HepG2 (cell line): ENCODE results near the gene GCDH. TPM values are rescaled to one million over a fixed set of nuclear protein-coding genes. Genes with fewer than 3 reads are reported as not detected.
A peak's percentile ranks its signal among the peaks of the same experiment; 100 is the strongest.

Experiments
- ARNTL ChIP-seq: sonication (generic); formaldehyde crosslinking; IDR thresholded peaks from 2 replicates; pipeline ENCODE4 v1.4.0; 2020; ENCODE audit warnings: mild to moderate bottlenecking, missing genetic modification reagents
- BCL3 ChIP-seq: sonication (generic); formaldehyde crosslinking; IDR thresholded peaks from 2 replicates; pipeline ENCODE4 v1.5.1; 2020; ENCODE audit warnings: mild to moderate bottlenecking, missing genetic modification reagents, moderate library complexity
- HMGXB3 ChIP-seq: sonication (generic); formaldehyde crosslinking; IDR thresholded peaks from 2 replicates; pipeline ENCODE4 v1.4.0; 2020; ENCODE audit warnings: missing genetic modification reagents, borderline replicate concordance
- KAT8 ChIP-seq: IDR thresholded peaks from 2 replicates; pipeline ENCODE4 v1.6.1; 2016; ENCODE audit warnings: missing genetic modification reagents, missing compliant biosample characterization
- MAX ChIP-seq: IDR thresholded peaks from 2 replicates; pipeline ENCODE4 v1.6.1; 2012; ENCODE audit warnings: inconsistent platforms
- NFKB2 ChIP-seq: sonication (generic); formaldehyde crosslinking; IDR thresholded peaks from 2 replicates; pipeline ENCODE4 v1.4.0; 2020; ENCODE audit warnings: missing genetic modification reagents, borderline replicate concordance
- POLR2A ChIP-seq, 2 experiments: IDR thresholded peaks; 2 replicates each; pipeline ENCODE4 v1.6.1; 2011; ENCODE audit warnings: low read depth in 2 of 2, low read length in 2 of 2, mild to moderate bottlenecking in 1 of 2, moderate library complexity in 1 of 2; ENCODE audit not compliant: insufficient read depth in 1 of 2
- SALL1 ChIP-seq: sonication (generic); formaldehyde crosslinking; IDR thresholded peaks from 2 replicates; pipeline ENCODE4 v1.8.0; 2022; ENCODE audit warnings: mild to moderate bottlenecking, missing genetic modification reagents
- SNAPC4 ChIP-seq: sonication (generic); formaldehyde crosslinking; IDR thresholded peaks from 2 replicates; pipeline ENCODE4 v1.4.0; 2020; ENCODE audit warnings: mild to moderate bottlenecking, missing genetic modification reagents
- TSC22D2 ChIP-seq: sonication (generic); formaldehyde crosslinking; IDR thresholded peaks from 2 replicates; pipeline ENCODE4 v1.5.1; 2020; ENCODE audit warnings: missing genetic modification reagents, mild to moderate bottlenecking, borderline replicate concordance
- ZNF674 ChIP-seq: sonication (generic); formaldehyde crosslinking; IDR thresholded peaks from 2 replicates; pipeline ENCODE4 v1.5.0; 2020; ENCODE audit warnings: low read depth, mild to moderate bottlenecking, missing genetic modification reagents
- ZNF746 ChIP-seq: sonication (generic); formaldehyde crosslinking; IDR thresholded peaks from 2 replicates; pipeline ENCODE4 v1.8.0; 2022; ENCODE audit warnings: mild to moderate bottlenecking, missing genetic modification reagents
- ZNF75D ChIP-seq: sonication (generic); formaldehyde crosslinking; IDR thresholded peaks from 2 replicates; pipeline ENCODE4 v1.8.1; 2023; ENCODE audit warnings: missing genetic modification reagents, mild to moderate bottlenecking, borderline replicate concordance
- ZNF782 ChIP-seq: sonication (generic); formaldehyde crosslinking; IDR thresholded peaks from 2 replicates; pipeline ENCODE4 v1.4.0; 2020; ENCODE audit warnings: missing genetic modification reagents, mild to moderate bottlenecking, borderline replicate concordance
- polyA plus RNA-seq, 8 experiments: library from polyadenylated mRNA; depleted of rRNA in 3 of 8; stranded (reverse) in 7 of 8; unstranded in 1 of 8; fragments of >200 nt; fragmentation: Illumina TruSeq in 4 of 8; extraction: Trizol in 4 of 8; gene quantifications; 2 replicates each; pipeline versions ENCODE4 v1.2.1 to v1.2.3, GENCODE V29; 2011 to 2016; ENCODE audit warnings: low read depth in 4 of 8, missing spikeins in 1 of 8, mixed read lengths in 1 of 8; ENCODE audit not compliant: insufficient read depth in 1 of 8
- total RNA-seq, 5 experiments: library from RNA; depleted of rRNA; stranded (reverse); fragments of >200 nt; fragmentation: Illumina TruSeq; extraction: Trizol; gene quantifications; 2 replicates each; pipeline ENCODE4 v1.2.3, GENCODE V29; 2016; ENCODE audit warnings: low read depth in 1 of 5
- TF ChIP-seq, protein P1 (sequence below): sonication (generic); formaldehyde crosslinking; IDR thresholded peaks from 2 replicates; pipeline ENCODE4 v1.9.0; 2021; ENCODE audit warnings: missing genetic modification reagents, mild to moderate bottlenecking, borderline replicate concordance

The GCDH gene
- total and polyA plus RNA-seq, 2 of the 13 experiments (the other 11 are each of a cell fraction or from before 2014, with no cell fraction given) = 15.1 to 38.0 TPM

- TF ChIP-seq ZNF782 (no peak), HMGXB3 (CRISPR knock-in tag) (no peak), ZNF746 (CRISPR knock-in tag) (peak; percentile 25; the same call in 1 of the 2 replicates), ZNF75D (no peak), SNAPC4 (no peak), MAX (peak; percentile 44; the same call in 1 of the 2 replicates), TSC22D2 (no peak), KAT8 (no peak), POLR2A (IDR thresholded peaks at IDR 0.05; ENCODE audit: insufficient read depth in 1 of 2, low read depth in 2 of 2, low read length in 2 of 2) (no peak), NFKB2 (CRISPR knock-in tag) (no peak), SALL1 (CRISPR knock-in tag) (no peak), ARNTL (0 out of 2 replicates have a peak, but pooled peaks have one; percentile 32), ZNF674 (CRISPR knock-in tag) (no peak), BCL3 (no peak)
- TF ChIP-seq, protein P1, sequence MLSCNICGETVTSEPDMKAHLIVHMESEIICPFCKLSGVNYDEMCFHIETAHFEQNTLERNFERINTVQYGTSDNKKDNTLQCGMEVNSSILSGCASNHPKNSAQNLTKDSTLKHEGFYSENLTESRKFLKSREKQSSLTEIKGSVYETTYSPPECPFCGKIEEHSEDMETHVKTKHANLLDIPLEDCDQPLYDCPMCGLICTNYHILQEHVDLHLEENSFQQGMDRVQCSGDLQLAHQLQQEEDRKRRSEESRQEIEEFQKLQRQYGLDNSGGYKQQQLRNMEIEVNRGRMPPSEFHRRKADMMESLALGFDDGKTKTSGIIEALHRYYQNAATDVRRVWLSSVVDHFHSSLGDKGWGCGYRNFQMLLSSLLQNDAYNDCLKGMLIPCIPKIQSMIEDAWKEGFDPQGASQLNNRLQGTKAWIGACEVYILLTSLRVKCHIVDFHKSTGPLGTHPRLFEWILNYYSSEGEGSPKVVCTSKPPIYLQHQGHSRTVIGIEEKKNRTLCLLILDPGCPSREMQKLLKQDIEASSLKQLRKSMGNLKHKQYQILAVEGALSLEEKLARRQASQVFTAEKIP = no peak
These were observed 46.4 kb downstream of the GCDH start (continued) for GRCh38 chr19:12937093-12937926.
